K562 (cell line): ENCODE measurements around the gene HSPB2. TPM values are rescaled to one million over a fixed set of nuclear protein-coding genes. Genes with fewer than 3 reads are reported as not detected.
A peak's percentile ranks its signal among the peaks of the same experiment; 100 is the strongest.

ENCODE experiments used
- ATAC-seq: fragments of 200-7000 bp; cut with Tn5 transposase; 3 replicates; pipeline ENCODE4 v1.9.1; 2020; ENCODE audit warnings: moderate library complexity
- BruUV-seq: library from RNA; stranded (reverse); fragments of 400-500 nt; replicated peaks from 2 replicates; lab custom pipeline; 2021; lab: Mats Ljungman, UMichigan
- CTCF ChIA-PET: fragments of 300-600 bp; formaldehyde crosslinking; extraction: SDS; loops from one replicate; lab custom pipeline; 2021; ENCODE audit warnings: low intra/inter-chr PET ratio; lab: Yijun Ruan, JAX
- POLR2A ChIA-PET: fragments of 300-600, 350-650 bp; sonication (Branson Sonifier 250); formaldehyde crosslinking; extraction: SDS; loops from one replicate; lab custom pipeline; 2021; ENCODE audit warnings: antibody characterized with exemption, inconsistent platforms; lab: Yijun Ruan, JAX
- DNase-seq, 4 experiments: peaks; one replicate each; pipeline versions ENCODE4 v3.0.0 to v3.0.0-alpha.2; 2011 to 2018; ENCODE audit warnings: low spot score in 3 of 4, mixed read lengths in 3 of 4; ENCODE audit errors: extremely low read depth in 1 of 4
- FAIRE-seq: peaks from 2 replicates; lab custom pipeline; 2011; peaks lifted over from hg19 to GRCh38; lab: Jason Lieb, UNC
- H2AFZ ChIP-seq: 2 replicates; pipeline ENCODE4 v1.6.0; 2011; ENCODE audit warnings: low read depth, low read length, control low read depth, inconsistent platforms
- H3K27ac ChIP-seq: fragments of 200-600 bp; 3 replicates; pipeline ENCODE4 v1.8.0; 2011; ENCODE audit warnings: low read depth, mild to moderate bottlenecking, control low read depth, inconsistent platforms, low read length, moderate library complexity, mixed read lengths; ENCODE audit errors: extremely low read depth
- H3K27me3 ChIP-seq, 2 experiments: fragments of 300-600 bp in 1 of 2; 2 replicates in 1 of 2; 3 replicates in 1 of 2; pipeline versions ENCODE4 v1.6.0 to v1.8.0; 2011; ENCODE audit warnings: inconsistent platforms in 2 of 2, low read length in 2 of 2, mild to moderate bottlenecking in 1 of 2, mixed read lengths in 1 of 2, moderate library complexity in 1 of 2; ENCODE audit not compliant: control insufficient read depth in 2 of 2, insufficient read depth in 2 of 2
- H3K36me3 ChIP-seq: fragments of 300-600 bp; 3 replicates; pipeline ENCODE4 v1.8.0; 2011; ENCODE audit warnings: mild to moderate bottlenecking, low read length, inconsistent platforms; ENCODE audit not compliant: control insufficient read depth, insufficient read depth
- H3K4me1 ChIP-seq, 2 experiments: fragments of 200-600 bp in 1 of 2; replicated peaks in 1 of 2; 2 replicates in 1 of 2; 3 replicates in 1 of 2; pipeline versions ENCODE4 v1.5.1 to v1.8.0; 2011; ENCODE audit warnings: inconsistent platforms in 2 of 2, low read length in 2 of 2, mild to moderate bottlenecking in 1 of 2, mixed read lengths in 1 of 2, moderate library complexity in 1 of 2; ENCODE audit not compliant: control insufficient read depth in 2 of 2, insufficient read depth in 2 of 2
- H3K4me2 ChIP-seq: 2 replicates; pipeline ENCODE4 v1.6.1; 2011; ENCODE audit warnings: low read length, control low read depth, inconsistent platforms, mixed read lengths; ENCODE audit not compliant: insufficient read depth
- H3K4me3 ChIP-seq: fragments of 200-600 bp; sonication (generic), shearing (Covaris generic); 2 replicates; pipeline ENCODE4 v1.5.1; 2016; ENCODE audit warnings: control low read depth, inconsistent platforms
- H3K79me2 ChIP-seq: fragments of 200-600 bp; 3 replicates; pipeline ENCODE4 v1.8.0; 2011; ENCODE audit warnings: low read length, inconsistent platforms; ENCODE audit not compliant: control insufficient read depth, insufficient read depth
- H3K9ac ChIP-seq, 2 experiments: 2 replicates each; pipeline versions ENCODE4 v1.6.0 to v1.6.1; 2011; ENCODE audit warnings: low read depth in 2 of 2, low read length in 2 of 2, control low read depth in 1 of 2, inconsistent platforms in 1 of 2, mild to moderate bottlenecking in 1 of 2, mixed read lengths in 1 of 2; ENCODE audit not compliant: insufficient read depth in 1 of 2
- H3K9me1 ChIP-seq: one replicate; pipeline ENCODE4 v1.6.0; 2011; ENCODE audit warnings: inconsistent platforms, mild to moderate bottlenecking, low read length, moderate library complexity; ENCODE audit not compliant: control insufficient read depth, insufficient read depth
- H3K9me3 ChIP-seq: replicated peaks from 2 replicates; pipeline ENCODE4 v1.5.1; 2011; ENCODE audit warnings: low read depth, low read length, inconsistent platforms; ENCODE audit not compliant: control insufficient read depth, insufficient read depth
- H4K20me1 ChIP-seq: replicated peaks from 2 replicates; pipeline ENCODE4 v1.6.1; 2011; ENCODE audit warnings: low read length, inconsistent platforms, mixed read lengths; ENCODE audit not compliant: control insufficient read depth, insufficient read depth
- BDP1 ChIP-seq: IDR thresholded peaks from 3 replicates; pipeline ENCODE4 v1.6.1; 2011; ENCODE audit not compliant: insufficient read length, insufficient read depth
- CEBPB ChIP-seq: fragments of 450-650 bp; IDR thresholded peaks from 2 replicates; pipeline ENCODE4 v1.6.1; 2016; ENCODE audit warnings: missing genetic modification characterization, missing compliant biosample characterization
- MEIS2 ChIP-seq: fragments of 450-650 bp; IDR thresholded peaks from 2 replicates; pipeline ENCODE4 v1.6.1; 2014; ENCODE audit warnings: mild to moderate bottlenecking; ENCODE audit not compliant: partially characterized antibody
- SLC30A9 ChIP-seq: fragments of 250-450 bp; sonication (Bioruptor Pico); IDR thresholded peaks from 2 replicates; pipeline ENCODE4 v1.8.0; 2022; ENCODE audit warnings: mild to moderate bottlenecking, moderate library complexity
- SMAD2 ChIP-seq: fragments of 150-350 bp; IDR thresholded peaks from 2 replicates; pipeline ENCODE4 v1.6.1; 2014; ENCODE audit warnings: low read depth, mild to moderate bottlenecking, low read length
- WGBS: fragments of 100-300 bp; shearing (Covaris generic); methylation state at CpG from one replicate; pipeline ENCODE4 v1.1.6; 2016; ENCODE audit warnings: low coverage, mixed read lengths; ENCODE audit not compliant: insufficient coverage; ENCODE audit errors: missing lambda C conversion rate; 5-methylcytosine and 5-hydroxymethylcytosine counted together
- in situ Hi-C: fragments of 300-500 bp; cut with MboI; formaldehyde crosslinking; loops from 4 replicates; pipeline ENCODE4 v1.15.0; 2018; ENCODE audit warnings: inconsistent platforms, mixed read lengths
- intact Hi-C: fragments of 100-400 bp; cut with micrococcal nuclease; formaldehyde crosslinking; loops from 2 replicates; pipeline ENCODE4 v1.14.2; 2022
- polyA plus RNA-seq, 8 experiments: library from polyadenylated mRNA; depleted of rRNA in 4 of 8; stranded (reverse) in 5 of 8; unstranded in 3 of 8; fragments of >200 nt; fragmentation: Nextera tagmentation in 2 of 8; fragmentation: Illumina TruSeq in 1 of 8; extraction: Ambion mirVana in 2 of 8; extraction: Trizol in 1 of 8; gene quantifications; 2 replicates each; pipeline versions ENCODE4 v1.2.1 to v1.2.3, GENCODE V29; 2011 to 2014; ENCODE audit warnings: inconsistent platforms in 1 of 8, missing spikeins in 1 of 8
- total RNA-seq, 7 experiments: library from RNA; depleted of rRNA in 6 of 7; stranded (reverse); fragments of >200 nt in 6 of 7; fragmentation: Illumina TruSeq in 2 of 7; extraction: Trizol in 2 of 7; gene quantifications; 2 replicates each; pipeline versions ENCODE4 v1.2.1 to v1.2.3, GENCODE V29; 2011 to 2021; ENCODE audit warnings: low replicate concordance in 1 of 7
- TF ChIP-seq, protein P1 (sequence below): fragments of 250-450 bp; sonication (Bioruptor Pico); IDR thresholded peaks from 2 replicates; pipeline ENCODE4 v1.6.1; 2021; ENCODE audit warnings: mild to moderate bottlenecking

The HSPB2 gene
- total and polyA plus RNA-seq, 9 of the 15 experiments (the other 6 are each of a cell fraction or from before 2014, with no cell fraction given): 0.06 to 0.35 (median 0.11) TPM; not detected in 5

DNA sequence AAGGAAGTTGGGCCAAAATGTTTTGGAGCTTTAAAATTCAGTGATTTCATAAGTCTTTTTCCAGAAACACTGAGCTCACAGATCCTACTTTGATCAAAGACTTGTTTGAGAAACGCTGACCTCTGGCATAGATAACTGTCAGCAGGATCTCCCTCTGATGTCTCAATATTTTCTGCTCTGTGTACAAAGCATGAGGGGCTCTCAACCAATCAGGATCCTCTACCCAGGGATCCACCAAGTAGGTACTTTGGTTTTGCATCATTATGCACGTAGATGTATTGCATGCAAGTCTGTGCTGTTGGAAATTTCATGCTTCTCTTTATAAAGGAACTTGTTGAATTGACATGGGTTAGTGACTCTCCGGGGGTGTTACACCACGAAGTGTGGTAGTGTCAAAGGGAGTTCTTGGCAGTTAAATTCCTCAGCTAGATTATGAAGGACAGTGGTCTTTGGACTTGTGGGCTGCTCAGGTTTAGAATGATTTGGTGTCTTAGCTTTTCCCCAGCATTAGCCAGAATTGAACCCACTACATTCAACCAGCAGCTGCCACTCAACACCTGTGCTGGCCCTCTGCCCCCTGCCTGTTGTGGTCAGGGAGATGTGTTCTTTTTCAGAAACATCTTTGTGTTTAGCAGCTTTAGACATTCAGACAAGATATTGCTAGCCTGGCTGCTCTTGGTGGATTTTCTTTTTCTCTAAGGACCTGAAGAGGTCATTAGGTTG, 22.9 kb downstream of the HSPB2 start:
- H3K9me3 ChIP-seq: no peaks in the 10 kb centered on the region
- H3K27ac ChIP-seq: no peak overlapping the region
- ATAC-seq: no peak
- no peaks in the 10 kb centered on the region for H3K27me3 ChIP-seq
- H3K4me2 ChIP-seq: 0 out of 2 replicates have a peak overlapping the region, but pooled peaks have one; percentile 96
- H3K36me3 ChIP-seq: no peaks in the 10 kb centered on the region
- peaks cover 8% of the 10 kb centered on the region; the same call in 2 of the 3 replicates for H3K79me2 ChIP-seq
- H3K4me1 ChIP-seq: peaks cover 22 to 31% of the 10 kb centered on the region in 2 experiments
- 42% methylated on average over 4 of the region's 4 CpGs for WGBS
- intact Hi-C loops (no loop called here), in situ Hi-C loops (no loop called here)
- H3K9ac ChIP-seq: no peak overlapping the region; a peak in 1 of 4 replicates
- ChIA-PET POLR2A (interaction anchor here (0.5 to 4.2 kb wide), 7 partner anchors 9 to 564 kb away, joined by 3 to 20 read pairs (median 3); no protein-coding TSS in a partner anchor), CTCF (no interaction called here)
- no peaks in the 10 kb centered on the region for H4K20me1 ChIP-seq
- TF ChIP-seq, protein P1, sequence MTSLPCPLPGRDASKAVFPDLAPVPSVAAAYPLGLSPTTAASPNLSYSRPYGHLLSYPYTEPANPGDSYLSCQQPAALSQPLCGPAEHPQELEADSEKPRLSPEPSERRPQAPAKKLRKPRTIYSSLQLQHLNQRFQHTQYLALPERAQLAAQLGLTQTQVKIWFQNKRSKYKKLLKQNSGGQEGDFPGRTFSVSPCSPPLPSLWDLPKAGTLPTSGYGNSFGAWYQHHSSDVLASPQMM (CRISPR knock-in tag): no peak
- TF ChIP-seq MEIS2 (peak; percentile 11), CEBPB (tag) (peak; percentile 26; the same call in 1 of the 2 replicates), BDP1 (no peak), SMAD2 (no peak), SLC30A9 (CRISPR knock-in tag) (no peak)
- no peak for FAIRE-seq
- no TSS peak for BruUV-seq
- no peak for DNase-seq
- no peak overlapping the region for H3K4me3 ChIP-seq
- H2AFZ ChIP-seq: peak overlapping the region; percentile 99
- no peaks in the 10 kb centered on the region for H3K9me1 ChIP-seq
